HCT116 (cell line): ENCODE data around the gene FLYWCH1. TPM values are rescaled to one million over a fixed set of nuclear protein-coding genes. Genes with fewer than 3 reads are reported as not detected.
"Not testable (repeated sequence)": the region's sequence is repeated elsewhere in the genome, so short reads cannot be mapped to it uniquely, and the experiment has no call there.

Experiments used
- ATAC-seq: fragments of 200-7000 bp; cut with Tn5 transposase; 2 replicates; pipeline ENCODE4 v1.9.1; 2020; ENCODE audit warnings: mild to moderate bottlenecking, moderate library complexity
- BruUV-seq: library from RNA; stranded (reverse); fragments of 400-500 nt; replicated peaks from 2 replicates; lab custom pipeline; 2021; lab: Mats Ljungman, UMichigan
- CTCF ChIA-PET: fragments of 300-600 bp; sonication (Branson Sonifier 250); formaldehyde crosslinking; loops from one replicate; lab custom pipeline; 2021; ENCODE audit warnings: antibody characterized with exemption; lab: Charles Lee
- POLR2A ChIA-PET: fragments of 300-600, 350-600 bp; sonication (Branson Sonifier 250); formaldehyde crosslinking; loops from one replicate; lab custom pipeline; 2021; ENCODE audit warnings: antibody characterized with exemption; lab: Charles Lee
- RAD21 ChIA-PET, 2 experiments: fragments of 300-600 bp; sonication (Branson Sonifier 250); formaldehyde crosslinking; loops; one replicate each; lab custom pipeline; 2023; ENCODE audit warnings: low total read pairs in 2 of 2; ENCODE audit not compliant: uncharacterized antibody in 2 of 2, unreplicated experiment in 2 of 2, low non-redundant PET in 1 of 2; lab: Charles Lee
- DNase-seq: peaks from one replicate; pipeline ENCODE4 v3.0.0-alpha.2; 2010; ENCODE audit warnings: low read depth, low spot score
- H2AFZ ChIP-seq: fragments of 200-600 bp; shearing (Covaris generic), sonication (generic); 2 replicates; pipeline ENCODE4 v1.6.1; 2017; ENCODE audit warnings: low read depth, mixed run types, mixed read lengths, antibody characterized with exemption, low read length; ENCODE audit not compliant: poor library complexity, severe bottlenecking
- H3K27ac ChIP-seq: 2 replicates; pipeline ENCODE4 v1.5.1; 2012; ENCODE audit warnings: low read depth, low read length
- H3K27me3 ChIP-seq: fragments of 200-600 bp; sonication (generic); 2 replicates; pipeline ENCODE4 v1.6.1; 2016; ENCODE audit warnings: mixed run types, low read length, mixed read lengths; ENCODE audit not compliant: insufficient read depth
- H3K36me3 ChIP-seq, 2 experiments: fragments of 200-500 bp in 1 of 2; fragments of 200-600 bp in 1 of 2; sonication (Bioruptor generic) in 1 of 2; sonication (generic) in 1 of 2; 2 replicates each; pipeline versions ENCODE4 v1.5.1 to v1.6.1; 2014 to 2016; ENCODE audit warnings: low read length in 2 of 2, inconsistent platforms in 1 of 2, mixed read lengths in 1 of 2, mixed run types in 1 of 2; ENCODE audit not compliant: insufficient read depth in 2 of 2, control insufficient read depth in 1 of 2
- H3K4me1 ChIP-seq, 2 experiments: fragments of 200-600 bp in 1 of 2; sonication (generic) in 1 of 2; 2 replicates each; pipeline versions ENCODE4 v1.5.1 to v1.6.1; 2012 to 2017; ENCODE audit warnings: low read length in 2 of 2, inconsistent platforms in 1 of 2, mild to moderate bottlenecking in 1 of 2, mixed read lengths in 1 of 2, mixed run types in 1 of 2, moderate library complexity in 1 of 2; ENCODE audit not compliant: insufficient read depth in 2 of 2, control insufficient read depth in 1 of 2
- H3K4me2 ChIP-seq: fragments of 200-600 bp; sonication (generic); 2 replicates; pipeline ENCODE4 v1.6.1; 2017; ENCODE audit warnings: mixed run types, low read length, mixed read lengths
- H3K4me3 ChIP-seq, 2 experiments: fragments of 200-600 bp in 1 of 2; sonication (generic) in 1 of 2; replicated peaks in 1 of 2; 2 replicates each; pipeline ENCODE4 v1.5.1; 2011 to 2016; ENCODE audit warnings: low read length in 2 of 2, control low read depth in 1 of 2, low read depth in 1 of 2, mild to moderate bottlenecking in 1 of 2, mixed read lengths in 1 of 2, mixed run types in 1 of 2
- H3K79me2 ChIP-seq: fragments of 200-600 bp; sonication (generic); 2 replicates; pipeline ENCODE4 v1.6.1; 2017; ENCODE audit warnings: mild to moderate bottlenecking, mixed run types, low read length, moderate library complexity, mixed read lengths; ENCODE audit not compliant: insufficient read depth
- H3K9ac ChIP-seq: fragments of 200-600 bp; sonication (generic); 2 replicates; pipeline ENCODE4 v1.6.1; 2016; ENCODE audit warnings: low read length, mixed read lengths
- H3K9me2 ChIP-seq: fragments of 200-600 bp; sonication (generic), shearing (Covaris generic); 2 replicates; pipeline ENCODE4 v1.6.1; 2017; ENCODE audit warnings: mixed run types, mild to moderate bottlenecking, moderate library complexity; ENCODE audit not compliant: insufficient read depth
- H3K9me3 ChIP-seq, 2 experiments: fragments of 200-500 bp in 1 of 2; fragments of 200-600 bp in 1 of 2; sonication (Bioruptor generic) in 1 of 2; sonication (generic) in 1 of 2; 2 replicates each; pipeline ENCODE4 v1.6.1; 2014 to 2017; ENCODE audit warnings: low read length in 2 of 2, mixed read lengths in 2 of 2, inconsistent platforms in 1 of 2, low read depth in 1 of 2, mild to moderate bottlenecking in 1 of 2, mixed run types in 1 of 2, moderate library complexity in 1 of 2; ENCODE audit not compliant: control insufficient read depth in 1 of 2, insufficient read depth in 1 of 2
- H4K20me1 ChIP-seq: fragments of 200-600 bp; sonication (generic), shearing (Covaris generic); 2 replicates; pipeline ENCODE4 v1.6.1; 2017; ENCODE audit warnings: mixed run types, mild to moderate bottlenecking, moderate library complexity; ENCODE audit not compliant: insufficient read depth
- JUND ChIP-seq: IDR thresholded peaks from 2 replicates; pipeline ENCODE4 v1.6.1; 2012
- POLR2A ChIP-seq: IDR thresholded peaks from 2 replicates; pipeline ENCODE4 v1.7.0; 2011; ENCODE audit warnings: borderline replicate concordance; ENCODE audit not compliant: insufficient read depth, insufficient read length; ENCODE audit errors: extremely low read depth
- POLR2AphosphoS5 ChIP-seq: IDR thresholded peaks from 2 replicates; pipeline ENCODE4 v1.6.1; 2011; ENCODE audit warnings: mild to moderate bottlenecking, low read depth, low read length, moderate library complexity
- SIN3A ChIP-seq: IDR thresholded peaks from 2 replicates; pipeline ENCODE4 v1.6.1; 2012; ENCODE audit warnings: low read depth
- intact Hi-C: fragments of 100-400 bp; cut with micrococcal nuclease; formaldehyde crosslinking; loops from 2 replicates; pipeline ENCODE4 v1.10.0; 2022
- total RNA-seq: library from RNA; stranded (reverse); gene quantifications from one replicate; pipeline ENCODE4 v1.2.1, GENCODE V29; 2021; ENCODE audit not compliant: unreplicated experiment

FLYWCH1 gene
- total RNA-seq, 1 experiment from 2014 or later, result 66.6 TPM

- Histone ChIP-seq H4K20me1 (no peaks in the 10 kb centered on the region), H3K9me3 (no peaks in the 10 kb centered on the region), H3K27me3 (no peaks in the 10 kb centered on the region), H3K4me3 (no peak overlapping the region), H3K79me2 (peaks cover 8% of the 10 kb centered on the region; the same call in 1 of the 2 replicates), H3K4me1 (peaks cover 0 to 11% of the 10 kb centered on the region in 2 experiments; a peak in 3 of 4 replicates)
- CTCF ChIA-PET, result no interaction called here
- DNase-seq, result no peak
- no peak for TF ChIP-seq POLR2A
- no peak for TF ChIP-seq POLR2AphosphoS5
- TF ChIP-seq SIN3A, result no peak
- TF ChIP-seq JUND, result no peak
- TF ChIP-seq, all 23 proteins: peak for 0
- POLR2A ChIA-PET, result no interaction called here
- Histone ChIP-seq H3K4me2 (no peak overlapping the region), H3K36me3 (no peaks in the 10 kb centered on the region), H3K9me2 (no peaks in the 10 kb centered on the region), H3K9ac (no peak overlapping the region), H2AFZ (no peak overlapping the region), H3K27ac (no peak overlapping the region)
- intact Hi-C loops, result no loop called here
- no peak for ATAC-seq
- RAD21 ChIA-PET, result no interaction called here
- BruUV-seq, result no TSS peak
Observed at GRCh38 chr16:2930236-2930635, 18.5 kb downstream of the FLYWCH1 start.

DNA sequence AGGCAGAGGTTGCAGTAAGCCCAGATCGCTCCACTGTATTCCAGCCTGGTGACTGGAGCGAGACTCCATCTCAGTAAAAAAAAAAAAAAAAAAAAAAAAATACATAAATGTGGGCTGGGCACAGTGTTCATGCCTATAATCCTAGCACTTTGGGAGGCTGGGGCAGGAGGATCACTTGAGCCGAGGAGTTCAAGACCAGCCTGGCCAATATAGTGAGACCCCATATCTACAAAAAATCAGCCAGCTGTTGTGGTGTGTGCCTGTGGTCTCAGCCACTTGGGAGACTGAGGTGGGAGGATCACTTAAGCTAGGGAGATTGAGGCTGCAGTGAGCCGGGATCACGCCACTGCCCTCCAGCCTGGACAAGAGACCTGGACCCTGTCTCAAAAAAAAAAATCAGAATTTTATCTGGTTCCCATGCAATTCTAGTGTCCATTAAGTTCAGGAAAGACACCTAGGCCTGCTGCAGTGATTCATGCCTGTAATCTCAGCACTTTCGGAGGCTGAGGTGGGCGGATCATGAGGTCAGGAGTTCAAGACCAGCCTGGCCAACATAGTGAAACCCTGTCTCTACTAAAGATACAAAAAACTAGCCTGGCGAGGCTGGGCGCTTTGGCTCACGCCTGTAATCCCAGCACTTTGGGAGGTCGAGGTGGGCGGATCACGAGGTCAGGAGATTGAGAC is 19.6 kb downstream of the FLYWCH1 start:
- ATAC-seq, H3K79me2 ChIP-seq, DNase-seq, H3K27ac ChIP-seq, H4K20me1 ChIP-seq, intact Hi-C loops, POLR2A ChIA-PET, BruUV-seq, H3K9me2 ChIP-seq, H3K9me3 ChIP-seq, H2AFZ ChIP-seq, H3K4me2 ChIP-seq, H3K9ac ChIP-seq, H3K4me3 ChIP-seq, H3K36me3 ChIP-seq, H3K27me3 ChIP-seq: not testable (repeated sequence)
- RAD21 ChIA-PET, result interaction anchor here in 1 of 2 experiments (0.6 kb wide), 1 partner anchor 56 kb away, joined by 3 read pairs; no protein-coding TSS in a partner anchor
- peaks cover 0 to 11% of the 10 kb centered on the region in 2 experiments; a peak in 3 of 4 replicates for H3K4me1 ChIP-seq
- CTCF ChIA-PET, result interaction anchor here (1.4 kb wide), 1 partner anchor 29 kb away, joined by 3 read pairs; no protein-coding TSS in a partner anchor
